Stomach (tissue), 4 donors: Measurements from ENCODE around the gene GNAS-AS1.

Experiments used
- EP300 ChIP-seq: sonication (generic); formaldehyde crosslinking; IDR thresholded peaks from one replicate; pipeline ENCODE4 v1.6.1; 2017; ENCODE audit warnings: antibody characterized with exemption
- POLR2A ChIP-seq, 4 donors: fragments of 450-650 bp; IDR thresholded peaks; one replicate each; pipeline ENCODE4 v1.6.1; 2016; ENCODE audit warnings: antibody characterized with exemption in 4 of 4, control low read depth in 2 of 4, mild to moderate bottlenecking in 1 of 4, moderate library complexity in 1 of 4
- TF ChIP-seq, protein P1 (sequence below), 7 experiments: fragments of 450-650 bp in 4 of 7; fragments of 200-600 bp in 3 of 7; sonication (generic) in 3 of 7; IDR thresholded peaks; one replicate each; pipeline ENCODE4 v1.5.1; 2016 to 2019; ENCODE audit warnings: antibody characterized with exemption in 7 of 7, control low read depth in 2 of 7, mild to moderate bottlenecking in 1 of 7

- TF ChIP-seq, protein P1, sequence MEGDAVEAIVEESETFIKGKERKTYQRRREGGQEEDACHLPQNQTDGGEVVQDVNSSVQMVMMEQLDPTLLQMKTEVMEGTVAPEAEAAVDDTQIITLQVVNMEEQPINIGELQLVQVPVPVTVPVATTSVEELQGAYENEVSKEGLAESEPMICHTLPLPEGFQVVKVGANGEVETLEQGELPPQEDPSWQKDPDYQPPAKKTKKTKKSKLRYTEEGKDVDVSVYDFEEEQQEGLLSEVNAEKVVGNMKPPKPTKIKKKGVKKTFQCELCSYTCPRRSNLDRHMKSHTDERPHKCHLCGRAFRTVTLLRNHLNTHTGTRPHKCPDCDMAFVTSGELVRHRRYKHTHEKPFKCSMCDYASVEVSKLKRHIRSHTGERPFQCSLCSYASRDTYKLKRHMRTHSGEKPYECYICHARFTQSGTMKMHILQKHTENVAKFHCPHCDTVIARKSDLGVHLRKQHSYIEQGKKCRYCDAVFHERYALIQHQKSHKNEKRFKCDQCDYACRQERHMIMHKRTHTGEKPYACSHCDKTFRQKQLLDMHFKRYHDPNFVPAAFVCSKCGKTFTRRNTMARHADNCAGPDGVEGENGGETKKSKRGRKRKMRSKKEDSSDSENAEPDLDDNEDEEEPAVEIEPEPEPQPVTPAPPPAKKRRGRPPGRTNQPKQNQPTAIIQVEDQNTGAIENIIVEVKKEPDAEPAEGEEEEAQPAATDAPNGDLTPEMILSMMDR (IDR thresholded peaks at IDR 0.05), result no peak
- no peak for TF ChIP-seq POLR2A (IDR thresholded peaks at IDR 0.05)
- no peak for TF ChIP-seq EP300
Observed at GRCh38 chr20:58790454-58790853, 60.2 kb downstream of the GNAS-AS1 start.
